Fibroblast of skin of left biceps (primary cell): ENCODE data around the gene PRRC2C.
A peak's percentile ranks its signal among the peaks of the same experiment; 100 is the strongest.
"Not testable (repeated sequence)": the region's sequence is repeated elsewhere in the genome, so short reads cannot be mapped to it uniquely, and the experiment has no call there.

Experiments used
- DNase-seq, 2 experiments: peaks; one replicate each; pipeline ENCODE4 v3.0.0-alpha.2; 2013; ENCODE audit warnings: low read depth in 2 of 2

PRRC2C gene

DNA sequence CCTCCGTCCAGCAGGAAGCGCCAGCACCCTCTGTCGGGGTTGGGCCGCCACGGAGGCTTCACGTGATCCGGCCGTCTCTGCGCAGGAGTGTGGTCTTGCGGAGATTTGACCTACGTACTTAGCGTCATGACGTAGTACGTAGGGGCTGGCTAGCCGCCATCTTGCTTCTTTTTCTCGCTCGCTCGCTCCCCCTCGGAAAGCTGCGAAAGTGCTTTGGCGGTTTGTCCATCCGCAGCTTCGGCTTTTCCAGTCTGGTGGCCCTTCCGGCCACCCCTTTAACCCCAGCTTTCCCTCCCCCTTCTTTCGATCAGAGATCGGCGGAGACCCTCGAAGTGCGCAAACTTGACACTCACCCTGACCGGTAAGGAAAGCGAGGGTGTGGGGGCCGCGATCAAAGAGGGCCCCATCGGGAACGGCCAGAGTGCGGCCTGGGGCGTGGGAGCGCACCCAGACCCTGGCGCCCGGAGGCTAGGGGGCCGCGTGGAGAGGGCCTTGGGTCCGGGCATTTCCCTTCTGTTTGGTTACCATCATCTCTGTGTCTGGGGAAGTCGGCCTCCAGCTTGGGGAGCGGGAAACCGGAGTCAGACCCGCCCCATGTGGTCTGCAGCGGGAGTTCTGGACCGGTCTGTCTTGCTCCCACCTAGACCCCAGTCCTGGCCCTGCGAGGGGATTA lies at the start of gene PRRC2C:
TSS of gene PRRC2C (plus strand) at position 156 of the 673 bp plus-strand sequence. CDS start 26,559 bp downstream, outside the sequence.
- peak; percentile 95 for DNase-seq

DNA sequence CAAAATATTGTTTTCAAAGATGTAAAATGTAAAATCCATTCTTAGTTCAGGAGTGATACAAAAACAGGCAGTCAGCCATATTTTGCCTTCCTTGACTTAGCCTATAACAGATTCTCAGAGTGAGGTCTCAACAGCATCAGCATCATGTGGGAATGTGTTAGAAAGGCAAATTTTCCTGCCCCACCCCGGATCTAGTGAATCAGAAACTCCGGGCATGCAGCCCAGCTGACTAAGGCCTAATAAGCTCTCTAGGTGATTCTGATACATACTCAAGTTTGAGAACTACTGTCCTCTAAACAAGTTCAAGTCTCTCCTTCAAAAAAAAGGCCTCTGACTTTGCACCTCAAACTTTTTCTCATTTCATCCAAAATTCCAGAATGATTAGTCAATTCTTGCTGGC lies 46.9 kb upstream of the PRRC2C start:
- DNase-seq, result peak; percentile 93

- not testable (repeated sequence) for DNase-seq
Observed at GRCh38 chr1:171440201-171440600, 45.1 kb upstream of the PRRC2C start.

GRCh38 chr1:171441278-171441895 lies 43.9 kb upstream of the PRRC2C start:
- DNase-seq, result peak in 1 of 2 experiments; percentile 62

GRCh38 chr1:171446386-171446785 lies 38.9 kb upstream of the PRRC2C start:
- DNase-seq, result no peak

GRCh38 chr1:171455967-171456366 lies 29.4 kb upstream of the PRRC2C start:
- DNase-seq, result no peak

GRCh38 chr1:171457412-171457811 lies 27.9 kb upstream of the PRRC2C start:
- no peak for DNase-seq

- DNase-seq, result no peak
Observed at GRCh38 chr1:171460018-171460620, 25.2 kb upstream of the PRRC2C start.

DNA sequence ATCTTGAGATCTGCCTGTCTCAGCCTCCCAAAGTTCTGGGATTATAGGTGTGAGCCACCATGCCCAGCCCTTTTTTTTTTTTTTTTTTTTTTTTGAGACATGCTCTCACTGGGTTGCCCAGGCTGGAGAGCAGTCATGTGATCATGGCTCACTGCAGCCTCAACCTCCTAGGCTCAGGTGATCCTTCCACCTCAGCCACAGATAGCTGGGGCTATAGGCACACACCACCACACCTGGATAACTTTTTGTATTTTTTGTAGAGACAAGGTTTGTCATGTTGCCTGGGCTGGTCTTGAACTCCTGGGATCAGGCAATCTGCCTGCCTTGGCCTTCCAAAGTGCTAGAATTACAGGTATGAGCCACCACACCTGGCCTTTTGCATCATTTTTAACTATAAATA lies 17.7 kb upstream of the PRRC2C start:
- no peak for DNase-seq

DNA sequence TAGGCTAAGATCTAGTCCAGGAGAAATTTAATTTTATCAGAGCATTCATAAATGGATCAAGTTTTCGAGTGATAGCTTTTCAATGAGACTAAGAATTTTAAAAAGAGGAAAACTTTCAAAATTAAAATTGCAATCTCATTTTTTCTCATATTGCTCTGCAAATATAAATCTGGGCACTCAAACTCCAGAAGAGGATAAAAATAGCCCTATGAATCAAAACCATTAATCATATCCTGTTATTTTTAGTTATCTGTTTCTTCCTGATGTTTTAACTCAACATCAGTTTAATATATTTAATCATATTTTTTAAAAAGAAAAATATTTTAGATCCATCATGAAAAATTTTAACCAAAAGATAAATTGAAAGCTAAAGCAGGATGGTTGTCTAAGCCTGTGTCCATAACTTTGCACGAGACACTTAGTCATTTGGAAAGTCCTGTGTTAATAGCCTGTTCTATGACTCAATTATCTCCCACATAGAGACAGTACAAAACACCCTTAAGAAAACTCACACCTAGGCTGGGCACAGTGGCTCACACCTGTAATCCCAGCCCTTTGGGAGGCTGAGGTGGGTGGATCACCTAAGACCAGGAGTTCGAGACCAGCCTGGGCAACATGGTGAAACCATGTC lies 17.1 kb upstream of the PRRC2C start:
- no peak for DNase-seq

- no peak for DNase-seq
Observed at GRCh38 chr1:171470726-171471125, 14.6 kb upstream of the PRRC2C start.

DNA sequence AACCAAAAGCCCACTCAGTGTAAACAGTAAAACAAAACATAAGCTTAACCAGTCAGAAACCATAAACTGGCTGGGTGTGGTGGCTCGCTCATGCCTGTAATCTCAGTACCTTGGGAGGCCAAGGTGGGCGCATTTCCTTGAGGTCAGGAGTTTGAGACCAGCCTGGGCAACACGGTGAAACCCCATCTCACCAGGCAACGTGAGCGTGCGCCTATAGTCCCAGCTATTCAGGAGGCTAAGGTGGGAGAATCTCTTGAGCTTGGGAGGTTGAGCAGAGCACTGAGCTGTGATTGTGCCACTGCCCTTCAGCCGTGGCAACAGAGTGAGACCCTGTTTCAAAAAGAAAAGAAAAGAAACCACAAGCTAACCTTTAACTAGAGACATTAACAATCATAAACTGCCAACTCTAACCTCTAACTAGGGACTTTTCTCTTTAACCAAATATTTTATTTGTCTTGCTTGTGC lies 13.1 kb upstream of the PRRC2C start:
- no peak for DNase-seq

- DNase-seq, result no peak
Observed at GRCh38 chr1:171476829-171477228, 8.5 kb upstream of the PRRC2C start.

DNA sequence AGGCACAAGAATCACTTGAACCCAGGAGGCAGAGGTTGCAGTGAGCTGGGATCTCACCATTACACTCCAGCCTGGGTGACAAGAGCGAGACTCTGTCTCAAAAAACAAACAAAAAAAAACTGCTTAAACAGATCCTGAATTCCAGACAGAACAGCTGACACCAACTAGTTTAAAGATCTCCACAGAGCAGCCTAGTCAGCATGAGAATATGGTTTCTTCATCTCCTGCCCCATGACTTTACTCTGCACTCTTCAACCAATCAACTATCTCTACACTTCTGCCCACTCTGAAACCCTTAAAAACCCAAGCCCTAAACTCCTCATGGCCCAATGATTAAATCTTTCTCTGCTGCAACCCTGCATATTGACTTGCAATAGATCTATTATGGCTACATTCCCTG lies 7.5 kb upstream of the PRRC2C start:
- no peak for DNase-seq

DNA sequence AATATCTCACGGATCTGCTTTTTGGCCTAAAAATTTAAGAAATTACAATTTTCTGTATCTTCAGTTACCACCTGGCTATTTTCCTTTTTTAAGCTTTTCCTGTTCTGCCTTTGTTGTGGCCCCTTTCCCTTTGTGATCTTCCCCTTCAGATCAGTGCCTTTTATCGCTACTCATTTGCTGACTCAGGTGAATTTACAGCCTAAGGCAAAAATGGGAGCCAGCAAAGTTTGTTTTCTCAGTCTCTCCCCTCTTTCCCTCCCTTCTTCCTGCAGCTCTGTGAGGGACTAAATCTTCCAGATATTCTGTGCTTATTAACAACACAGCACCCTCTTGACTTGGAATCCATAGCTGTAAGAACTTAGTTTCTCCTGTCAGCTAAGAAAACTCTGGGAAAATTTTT lies 5.3 kb upstream of the PRRC2C start:
- DNase-seq, result no peak

- DNase-seq, result peak in 1 of 2 experiments; percentile 1
Observed at GRCh38 chr1:171484760-171485374, 463 bp upstream of the PRRC2C start.

DNA sequence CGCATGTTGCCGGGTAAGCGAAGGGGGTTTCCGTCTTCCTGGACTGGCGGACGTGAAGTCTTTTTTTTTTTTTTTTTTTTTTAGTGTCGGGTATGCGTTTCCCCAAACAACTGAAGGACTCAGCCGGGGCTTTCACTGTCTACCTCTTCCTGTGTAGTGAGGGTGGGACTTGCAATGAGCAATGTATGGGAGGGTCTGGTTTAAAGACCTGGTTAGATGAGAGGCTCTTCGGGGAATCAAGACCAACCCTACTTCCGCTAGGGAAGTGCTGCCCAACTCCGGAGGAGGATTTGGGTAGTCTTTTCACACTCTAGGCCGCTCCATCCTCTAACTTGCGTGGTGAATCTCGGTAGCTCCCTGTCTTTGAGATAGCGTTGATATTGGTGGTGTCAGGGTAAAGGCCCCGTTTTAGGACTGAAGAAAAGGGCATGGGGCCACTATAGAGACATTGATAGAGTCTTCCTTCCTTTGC lies 754 bp downstream of the PRRC2C start:
- peak; percentile 17 to 25 for DNase-seq

- DNase-seq, result no peak
Observed at GRCh38 chr1:171487038-171487437, 1.7 kb downstream of the PRRC2C start.

DNA sequence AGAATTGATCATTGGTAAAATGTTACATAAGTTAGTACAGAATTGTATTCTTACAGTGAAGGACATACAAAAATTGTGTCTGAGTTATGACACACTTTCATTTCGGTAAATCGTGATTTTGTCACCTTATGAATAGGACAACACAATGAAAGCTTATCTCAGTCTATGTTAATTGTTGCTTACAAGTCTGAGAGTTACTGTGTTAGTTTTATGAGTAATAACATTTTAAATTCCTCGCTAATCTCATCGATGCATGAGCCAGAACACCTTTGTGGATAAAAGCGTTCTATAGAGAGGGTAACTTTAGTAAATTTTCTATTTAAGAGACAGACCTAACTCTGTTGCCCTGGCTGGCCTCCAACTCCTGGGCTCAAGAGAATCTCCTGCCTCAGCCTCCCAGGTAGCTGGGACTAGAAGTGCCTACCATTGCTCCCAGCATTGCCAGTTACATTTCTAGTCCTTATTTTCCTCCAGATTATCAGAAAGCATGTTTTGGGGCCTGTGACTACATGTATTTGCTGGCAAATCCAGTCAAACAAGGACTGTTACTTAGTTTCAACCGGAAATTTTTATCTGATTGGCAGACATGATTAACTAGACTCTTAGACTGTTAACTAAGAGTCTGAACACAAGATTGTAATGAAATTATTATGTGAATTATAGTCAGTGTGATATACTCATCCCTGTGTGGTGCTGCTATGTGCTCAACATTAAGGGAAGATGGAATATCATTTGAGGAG lies 3.0 kb downstream of the PRRC2C start:
- DNase-seq, result no peak

GRCh38 chr1:171494076-171494475 lies 8.7 kb downstream of the PRRC2C start:
- DNase-seq, result no peak

DNA sequence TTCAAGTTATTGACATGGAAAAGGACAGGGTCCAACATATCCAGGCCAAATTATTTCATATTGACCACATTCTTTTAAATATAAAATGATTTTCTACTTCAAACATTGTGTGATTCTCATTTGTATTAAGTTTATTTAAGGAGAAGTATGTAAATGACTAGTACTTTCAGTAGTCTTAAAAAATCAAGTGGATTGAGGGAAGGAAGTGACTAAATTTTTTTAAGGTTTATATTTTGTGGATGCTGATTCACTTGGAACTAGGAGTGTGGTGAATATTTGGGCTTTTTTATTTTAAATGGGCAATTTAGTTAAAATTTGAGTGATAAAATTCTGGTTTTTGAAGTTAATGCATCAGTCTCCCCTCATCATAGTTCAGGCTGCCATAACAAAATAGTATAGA lies 10.1 kb downstream of the PRRC2C start:
- DNase-seq, result no peak
